Measurements from ENCODE around the gene ANHX.
A peak's percentile ranks its signal among the peaks of the same experiment; 100 is the strongest.

DNA sequence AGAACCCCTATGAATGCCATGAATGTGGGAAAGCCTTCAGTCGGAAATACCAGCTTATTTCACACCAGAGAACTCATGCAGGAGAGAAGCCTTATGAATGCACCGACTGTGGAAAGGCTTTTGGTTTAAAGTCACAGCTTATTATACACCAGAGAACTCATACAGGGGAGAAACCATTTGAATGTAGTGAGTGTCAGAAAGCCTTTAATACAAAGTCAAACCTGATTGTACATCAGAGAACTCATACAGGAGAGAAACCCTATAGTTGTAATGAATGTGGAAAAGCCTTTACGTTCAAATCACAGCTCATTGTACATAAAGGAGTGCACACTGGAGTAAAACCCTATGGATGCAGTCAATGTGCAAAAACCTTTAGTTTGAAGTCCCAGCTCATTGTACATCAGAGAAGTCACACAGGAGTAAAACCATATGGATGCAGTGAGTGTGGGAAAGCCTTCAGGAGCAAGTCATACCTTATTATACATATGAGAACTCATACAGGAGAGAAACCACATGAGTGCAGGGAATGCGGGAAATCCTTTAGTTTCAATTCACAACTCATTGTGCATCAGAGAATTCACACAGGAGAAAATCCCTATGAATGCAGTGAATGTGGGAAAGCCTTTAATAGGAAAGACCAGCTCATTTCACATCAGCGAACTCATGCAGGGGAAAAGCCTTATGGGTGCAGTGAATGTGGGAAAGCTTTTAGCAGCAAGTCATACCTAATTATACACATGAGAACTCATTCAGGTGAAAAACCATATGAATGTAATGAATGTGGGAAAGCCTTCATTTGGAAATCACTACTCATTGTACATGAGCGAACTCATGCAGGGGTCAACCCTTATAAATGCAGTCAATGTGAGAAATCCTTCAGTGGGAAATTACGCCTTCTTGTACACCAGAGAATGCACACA lies 32.1 kb downstream of the ANHX start:
- TF ChIP-seq, protein P1, sequence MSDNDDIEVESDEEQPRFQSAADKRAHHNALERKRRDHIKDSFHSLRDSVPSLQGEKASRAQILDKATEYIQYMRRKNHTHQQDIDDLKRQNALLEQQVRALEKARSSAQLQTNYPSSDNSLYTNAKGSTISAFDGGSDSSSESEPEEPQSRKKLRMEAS (IDR thresholded peaks at IDR 0.05) = no peak
- no peak for TF ChIP-seq TAF1 (IDR thresholded peaks at IDR 0.05; ENCODE audit: low read depth)
- TF ChIP-seq FOXM1 (IDR thresholded peaks at IDR 0.05; ENCODE audit: borderline replicate concordance, low read depth) = no peak
- TF ChIP-seq NFIC (IDR thresholded peaks at IDR 0.05) = no peak
- TF ChIP-seq RAD21 (IDR thresholded peaks at IDR 0.05; ENCODE audit: low read depth) = no peak
- no peak for TF ChIP-seq YY1 (IDR thresholded peaks at IDR 0.05; ENCODE audit: low read depth)
- TF ChIP-seq, protein P2, sequence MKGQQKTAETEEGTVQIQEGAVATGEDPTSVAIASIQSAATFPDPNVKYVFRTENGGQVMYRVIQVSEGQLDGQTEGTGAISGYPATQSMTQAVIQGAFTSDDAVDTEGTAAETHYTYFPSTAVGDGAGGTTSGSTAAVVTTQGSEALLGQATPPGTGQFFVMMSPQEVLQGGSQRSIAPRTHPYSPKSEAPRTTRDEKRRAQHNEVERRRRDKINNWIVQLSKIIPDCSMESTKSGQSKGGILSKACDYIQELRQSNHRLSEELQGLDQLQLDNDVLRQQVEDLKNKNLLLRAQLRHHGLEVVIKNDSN (IDR thresholded peaks at IDR 0.05) = peak; percentile 58
- TF ChIP-seq, protein P3, sequence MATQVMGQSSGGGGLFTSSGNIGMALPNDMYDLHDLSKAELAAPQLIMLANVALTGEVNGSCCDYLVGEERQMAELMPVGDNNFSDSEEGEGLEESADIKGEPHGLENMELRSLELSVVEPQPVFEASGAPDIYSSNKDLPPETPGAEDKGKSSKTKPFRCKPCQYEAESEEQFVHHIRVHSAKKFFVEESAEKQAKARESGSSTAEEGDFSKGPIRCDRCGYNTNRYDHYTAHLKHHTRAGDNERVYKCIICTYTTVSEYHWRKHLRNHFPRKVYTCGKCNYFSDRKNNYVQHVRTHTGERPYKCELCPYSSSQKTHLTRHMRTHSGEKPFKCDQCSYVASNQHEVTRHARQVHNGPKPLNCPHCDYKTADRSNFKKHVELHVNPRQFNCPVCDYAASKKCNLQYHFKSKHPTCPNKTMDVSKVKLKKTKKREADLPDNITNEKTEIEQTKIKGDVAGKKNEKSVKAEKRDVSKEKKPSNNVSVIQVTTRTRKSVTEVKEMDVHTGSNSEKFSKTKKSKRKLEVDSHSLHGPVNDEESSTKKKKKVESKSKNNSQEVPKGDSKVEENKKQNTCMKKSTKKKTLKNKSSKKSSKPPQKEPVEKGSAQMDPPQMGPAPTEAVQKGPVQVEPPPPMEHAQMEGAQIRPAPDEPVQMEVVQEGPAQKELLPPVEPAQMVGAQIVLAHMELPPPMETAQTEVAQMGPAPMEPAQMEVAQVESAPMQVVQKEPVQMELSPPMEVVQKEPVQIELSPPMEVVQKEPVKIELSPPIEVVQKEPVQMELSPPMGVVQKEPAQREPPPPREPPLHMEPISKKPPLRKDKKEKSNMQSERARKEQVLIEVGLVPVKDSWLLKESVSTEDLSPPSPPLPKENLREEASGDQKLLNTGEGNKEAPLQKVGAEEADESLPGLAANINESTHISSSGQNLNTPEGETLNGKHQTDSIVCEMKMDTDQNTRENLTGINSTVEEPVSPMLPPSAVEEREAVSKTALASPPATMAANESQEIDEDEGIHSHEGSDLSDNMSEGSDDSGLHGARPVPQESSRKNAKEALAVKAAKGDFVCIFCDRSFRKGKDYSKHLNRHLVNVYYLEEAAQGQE (IDR thresholded peaks at IDR 0.05; ENCODE audit: low read depth) = no peak

Measured in Ishikawa (cell line).